ENCODE results near the gene MYL10.
A peak's percentile ranks its signal among the peaks of the same experiment; 100 is the strongest.
"Not testable (repeated sequence)": the region's sequence is repeated elsewhere in the genome, so short reads cannot be mapped to it uniquely, and the experiment has no call there.

The MYL10 gene

GRCh38 chr7:101617451-101618206 lies 11.5 kb downstream of the MYL10 start:
- no peak for DNase-seq

GRCh38 chr7:101615446-101615845 lies 13.7 kb downstream of the MYL10 start:
- no peak for DNase-seq

- no peak for DNase-seq
These were observed 14.2 kb downstream of the MYL10 start for GRCh38 chr7:101614939-101615302.

GRCh38 chr7:101614098-101614938 lies 14.8 kb downstream of the MYL10 start:
- DNase-seq: no peak

GRCh38 chr7:101612885-101613515 lies 16.1 kb downstream of the MYL10 start:
- no peak for DNase-seq

GRCh38 chr7:101608772-101609713 lies 20.1 kb downstream of the MYL10 start:
- no peak for DNase-seq

GRCh38 chr7:101606498-101606923 lies 22.6 kb downstream of the MYL10 start:
- no peak for DNase-seq

GRCh38 chr7:101605611-101606497 lies 23.2 kb downstream of the MYL10 start:
- DNase-seq: no peak

- DNase-seq: not testable (repeated sequence)
These were observed 24.2 kb downstream of the MYL10 start for GRCh38 chr7:101604934-101605332.

GRCh38 chr7:101604331-101604933 lies 24.7 kb downstream of the MYL10 start:
- DNase-seq: no peak

GRCh38 chr7:101602484-101603241 lies 26.4 kb downstream of the MYL10 start:
- DNase-seq: peak; percentile 89

GRCh38 chr7:101602082-101602481 lies 27.0 kb downstream of the MYL10 start:
- no peak for DNase-seq

- DNase-seq: no peak
These were observed 29.3 kb downstream of the MYL10 start for GRCh38 chr7:101599787-101600186.

GRCh38 chr7:101598986-101599771 lies 29.9 kb downstream of the MYL10 start:
- no peak for DNase-seq

- peak; percentile 76 for DNase-seq
These were observed 30.6 kb downstream of the MYL10 start for GRCh38 chr7:101598422-101598985.

- DNase-seq: no peak
These were observed 31.2 kb downstream of the MYL10 start for GRCh38 chr7:101597941-101598340.

- DNase-seq: no peak
These were observed 32.2 kb downstream of the MYL10 start for GRCh38 chr7:101596898-101597297.

GRCh38 chr7:101595766-101596537 lies 33.1 kb downstream of the MYL10 start:
- peak; percentile 9 for DNase-seq
